ENCODE results near the gene AHNAK. TPM values are rescaled to one million over a fixed set of nuclear protein-coding genes. Genes with fewer than 3 reads are reported as not detected.

Gene AHNAK
- polyA plus RNA-seq, 1 donor = 134 TPM

DNA sequence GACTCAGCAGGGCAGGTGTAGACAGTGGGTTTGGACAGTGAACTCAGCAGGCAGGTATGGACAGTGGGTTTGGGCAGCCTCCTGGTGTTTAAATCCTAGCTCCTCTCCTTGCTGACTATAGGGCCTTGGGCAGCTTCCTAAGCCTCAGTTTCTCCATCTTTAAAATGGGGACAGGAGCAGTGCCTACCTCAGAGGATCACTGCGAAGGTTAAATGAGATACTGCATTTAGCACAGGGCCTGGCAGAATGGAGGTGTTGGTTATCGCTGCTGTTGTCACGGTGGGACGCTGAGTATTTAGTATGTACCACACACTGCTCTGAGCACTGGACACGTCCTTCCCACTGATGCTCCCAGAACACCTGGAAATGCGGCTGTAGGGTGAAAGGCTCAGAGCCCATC is 142.2 kb downstream of the AHNAK start:
- Histone ChIP-seq H3K4me1 (ENCODE audit: control insufficient read depth, insufficient read depth, low read length) (peaks cover 12% of the 10 kb centered on the region), H3K36me3 (ENCODE audit: control insufficient read depth, insufficient read depth, low read length) (no peaks in the 10 kb centered on the region), H3K27ac (ENCODE audit: low read length) (no peak overlapping the region), H3K27me3 (ENCODE audit: control insufficient read depth, insufficient read depth, low read length) (no peaks in the 10 kb centered on the region), H3K9me3 (ENCODE audit: control insufficient read depth, low read depth, low read length) (no peaks in the 10 kb centered on the region), H3K4me3 (ENCODE audit: low read length) (no peak overlapping the region)
- WGBS (ENCODE audit: insufficient coverage, low lambda C conversion rate) = no CpG with 5 or more reads among the region's 6 CpGs
- DNase-seq = no peak

DNA sequence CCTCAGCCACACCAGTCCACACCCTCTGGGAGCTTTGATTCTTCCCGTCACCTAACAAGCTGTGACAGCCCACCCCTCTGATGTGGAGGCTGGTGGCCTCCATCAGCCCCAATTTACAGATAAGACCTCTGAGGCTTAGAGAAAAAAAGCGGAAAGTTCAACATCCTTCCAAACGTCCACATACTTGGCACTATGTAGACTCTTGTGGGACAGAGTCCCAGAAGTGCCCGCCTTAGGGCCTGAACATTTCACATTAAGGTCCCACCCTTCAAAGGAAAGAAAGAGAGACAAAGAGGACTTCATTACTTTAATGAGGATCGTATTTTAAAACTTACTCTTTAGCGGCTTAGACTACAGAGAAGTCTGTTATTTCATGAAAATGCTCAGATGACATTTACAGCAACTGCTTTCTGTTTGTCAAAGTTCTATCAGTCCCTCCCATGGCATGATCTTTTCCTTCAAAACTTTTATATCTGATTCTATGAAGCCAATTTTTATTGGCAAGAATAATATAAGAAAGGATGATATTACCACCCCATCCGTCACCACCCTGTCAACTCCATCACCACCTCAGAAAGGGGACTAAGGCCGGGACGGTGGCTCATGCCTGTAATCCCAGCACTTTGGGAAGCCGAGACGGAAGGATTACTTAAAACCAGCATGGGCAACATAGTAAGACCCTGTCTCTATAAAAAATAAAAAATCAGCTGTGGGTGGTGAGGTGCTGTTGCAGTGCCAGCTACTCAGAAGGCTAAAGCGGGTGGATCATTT is 143.5 kb downstream of the AHNAK start:
- 90% methylated on average over 4 of the region's 12 CpGs for WGBS (ENCODE audit: insufficient coverage, low lambda C conversion rate)
- peaks cover 24% of the 10 kb centered on the region for H3K4me1 ChIP-seq (ENCODE audit: control insufficient read depth, insufficient read depth, low read length)

DNA sequence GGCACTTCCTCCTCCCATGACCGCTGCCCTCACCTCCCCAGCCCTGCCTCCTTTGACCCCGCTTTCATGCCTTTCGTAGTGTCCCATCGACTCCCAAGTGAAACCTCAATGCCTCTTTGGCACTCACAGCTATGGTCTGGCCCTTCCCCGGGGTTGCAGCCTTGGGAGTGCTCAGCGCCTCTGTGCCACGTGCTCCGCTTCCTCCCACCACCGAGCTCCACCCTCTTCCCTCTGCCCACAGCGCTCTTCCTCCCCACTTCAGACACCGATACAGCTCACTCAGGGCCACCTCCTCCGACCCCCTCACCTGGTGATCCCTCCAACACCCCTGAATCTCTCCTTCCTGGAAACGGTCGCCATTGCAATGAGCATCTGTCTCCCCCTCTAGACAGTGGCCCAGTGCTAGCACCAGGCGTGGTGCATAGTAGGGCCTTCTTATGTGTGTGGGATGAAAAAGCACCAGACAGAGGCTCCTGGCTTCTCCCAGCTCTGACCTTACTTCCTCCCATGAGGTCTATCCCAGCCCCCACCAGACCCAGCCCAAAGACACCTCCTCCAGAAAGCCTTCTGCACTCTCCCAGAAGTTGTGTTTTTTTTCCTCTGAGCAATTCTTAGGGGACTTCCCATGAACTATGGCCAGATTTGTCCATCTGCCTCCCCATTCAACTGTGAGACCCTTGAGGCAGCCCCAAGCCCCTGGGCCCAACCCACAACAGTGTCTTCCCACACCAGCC is 144.2 kb downstream of the AHNAK start:
- Histone ChIP-seq H3K4me3 (ENCODE audit: low read length) (no peak overlapping the region), H3K4me1 (ENCODE audit: control insufficient read depth, insufficient read depth, low read length) (peaks cover 28% of the 10 kb centered on the region), H3K36me3 (ENCODE audit: control insufficient read depth, insufficient read depth, low read length) (no peaks in the 10 kb centered on the region), H3K27me3 (ENCODE audit: control insufficient read depth, insufficient read depth, low read length) (no peaks in the 10 kb centered on the region), H3K27ac (ENCODE audit: low read length) (no peak overlapping the region), H3K9me3 (ENCODE audit: control insufficient read depth, low read depth, low read length) (no peaks in the 10 kb centered on the region)
- DNase-seq = no peak
- WGBS (ENCODE audit: insufficient coverage, low lambda C conversion rate) = 20% methylated on average over 1 of the region's 15 CpGs

More for the DNA sequence above, 143.5 kb downstream of the AHNAK start:
- no peaks in the 10 kb centered on the region for H3K27me3 ChIP-seq (ENCODE audit: control insufficient read depth, insufficient read depth, low read length)
- no peaks in the 10 kb centered on the region for H3K9me3 ChIP-seq (ENCODE audit: control insufficient read depth, low read depth, low read length)
- no peaks in the 10 kb centered on the region for H3K36me3 ChIP-seq (ENCODE audit: control insufficient read depth, insufficient read depth, low read length)
- H3K4me3 ChIP-seq (ENCODE audit: low read length) = no peak overlapping the region
- no peak overlapping the region for H3K27ac ChIP-seq (ENCODE audit: low read length)
- DNase-seq = no peak

DNA sequence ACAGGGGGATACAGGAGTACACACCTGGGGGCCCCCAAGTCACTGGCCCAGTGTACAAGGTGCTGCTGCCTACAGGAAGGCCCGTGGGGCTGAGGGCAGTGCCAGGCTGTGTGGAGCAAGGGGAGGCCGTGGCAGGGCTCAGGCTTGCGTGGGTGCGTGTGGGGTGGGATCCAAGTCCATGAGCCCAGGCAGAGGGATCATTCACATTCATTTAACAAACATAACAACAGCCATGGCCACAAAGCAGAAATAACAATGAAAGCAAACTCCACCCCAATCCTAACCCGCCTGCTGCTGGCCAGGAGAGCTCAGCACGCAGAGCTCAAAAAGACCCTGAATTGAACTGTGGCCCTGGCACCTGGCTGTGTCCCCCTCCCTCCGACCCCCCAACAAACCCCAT is 144.8 kb downstream of the AHNAK start:
- Histone ChIP-seq H3K4me1 (ENCODE audit: control insufficient read depth, insufficient read depth, low read length) (peaks cover 29% of the 10 kb centered on the region), H3K36me3 (ENCODE audit: control insufficient read depth, insufficient read depth, low read length) (no peaks in the 10 kb centered on the region), H3K27me3 (ENCODE audit: control insufficient read depth, insufficient read depth, low read length) (no peaks in the 10 kb centered on the region), H3K4me3 (ENCODE audit: low read length) (no peak overlapping the region), H3K9me3 (ENCODE audit: control insufficient read depth, low read depth, low read length) (no peaks in the 10 kb centered on the region), H3K27ac (ENCODE audit: low read length) (peak overlapping the region; percentile 41)
- no peak for DNase-seq
- WGBS (ENCODE audit: insufficient coverage, low lambda C conversion rate) = no CpG with 5 or more reads among the region's 7 CpGs

DNA sequence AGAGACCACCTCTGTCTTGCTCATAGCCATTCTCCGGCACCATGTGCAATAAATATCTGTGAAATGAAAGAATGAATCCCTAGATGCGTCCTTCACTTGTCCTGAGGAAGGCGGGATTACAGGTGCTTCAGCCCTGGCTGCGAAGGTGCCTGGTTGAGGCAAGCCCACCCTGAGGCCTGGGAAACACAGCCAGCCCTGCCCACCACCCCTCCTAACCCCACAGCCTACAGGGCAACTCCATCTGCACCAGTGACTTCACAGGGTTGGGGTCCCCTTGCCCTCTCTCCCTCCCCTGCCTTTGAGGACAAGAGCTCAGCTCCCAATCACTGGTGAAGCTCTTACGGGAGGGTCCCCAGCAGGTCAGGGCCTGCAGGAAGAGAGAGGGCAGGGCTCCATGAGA is 145.2 kb downstream of the AHNAK start:
- DNase-seq = no peak
- H3K4me3 ChIP-seq (ENCODE audit: low read length) = no peak overlapping the region
- no peaks in the 10 kb centered on the region for H3K9me3 ChIP-seq (ENCODE audit: control insufficient read depth, low read depth, low read length)
- H3K36me3 ChIP-seq (ENCODE audit: control insufficient read depth, insufficient read depth, low read length) = no peaks in the 10 kb centered on the region
- 80% methylated on average over 1 of the region's 5 CpGs for WGBS (ENCODE audit: insufficient coverage, low lambda C conversion rate)
- H3K4me1 ChIP-seq (ENCODE audit: control insufficient read depth, insufficient read depth, low read length) = peaks cover 34% of the 10 kb centered on the region
- H3K27me3 ChIP-seq (ENCODE audit: control insufficient read depth, insufficient read depth, low read length) = no peaks in the 10 kb centered on the region
- peak overlapping the region; percentile 41 for H3K27ac ChIP-seq (ENCODE audit: low read length)

DNA sequence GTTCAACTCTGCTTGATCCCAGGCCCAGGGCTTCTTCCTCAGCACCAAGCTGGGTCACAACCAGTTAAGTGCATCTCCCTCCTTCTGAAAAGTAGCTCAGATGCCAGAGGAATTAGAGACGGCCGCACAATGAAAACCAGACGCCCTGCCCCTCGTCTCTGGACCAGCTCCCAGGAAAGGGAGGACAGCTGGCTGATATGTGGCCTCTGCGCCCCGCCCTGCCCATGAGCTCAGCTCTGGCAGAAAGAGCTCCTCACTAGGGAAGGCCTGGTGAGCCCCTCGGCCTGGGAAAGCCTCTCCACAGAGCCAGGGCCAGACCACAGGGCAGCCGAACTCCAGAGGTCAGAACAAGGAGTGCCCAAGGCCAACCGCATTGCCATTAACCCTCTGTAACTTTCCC is 145.8 kb downstream of the AHNAK start:
- Histone ChIP-seq H3K27me3 (ENCODE audit: control insufficient read depth, insufficient read depth, low read length) (no peaks in the 10 kb centered on the region), H3K9me3 (ENCODE audit: control insufficient read depth, low read depth, low read length) (no peaks in the 10 kb centered on the region), H3K4me3 (ENCODE audit: low read length) (no peak overlapping the region), H3K36me3 (ENCODE audit: control insufficient read depth, insufficient read depth, low read length) (no peaks in the 10 kb centered on the region), H3K27ac (ENCODE audit: low read length) (peak overlapping the region; percentile 77), H3K4me1 (ENCODE audit: control insufficient read depth, insufficient read depth, low read length) (peaks cover 35% of the 10 kb centered on the region)
- no CpG with 5 or more reads among the region's 9 CpGs for WGBS (ENCODE audit: insufficient coverage, low lambda C conversion rate)
- peak; percentile 60 to 64 for DNase-seq

DNA sequence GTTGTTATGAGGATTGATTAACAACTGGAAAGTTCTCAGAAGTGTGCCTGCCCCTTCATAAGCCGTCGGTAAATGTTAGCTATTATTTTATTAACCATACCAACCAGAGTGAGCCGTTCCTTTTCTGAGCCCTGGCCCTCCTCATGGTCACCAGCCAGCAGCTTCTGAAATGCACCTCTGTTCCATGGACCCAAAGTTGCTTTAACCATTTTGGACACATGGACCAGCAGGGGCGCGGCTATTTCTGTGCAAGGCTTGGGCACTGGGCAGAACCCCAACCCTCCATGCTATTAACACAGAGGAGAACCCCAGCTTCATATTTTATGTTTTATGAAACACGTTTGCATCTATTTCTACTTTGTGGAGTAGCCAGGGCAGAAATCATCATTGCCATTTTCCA is 146.3 kb downstream of the AHNAK start:
- H3K4me1 ChIP-seq (ENCODE audit: control insufficient read depth, insufficient read depth, low read length) = peaks cover 35% of the 10 kb centered on the region
- no peaks in the 10 kb centered on the region for H3K36me3 ChIP-seq (ENCODE audit: control insufficient read depth, insufficient read depth, low read length)
- H3K4me3 ChIP-seq (ENCODE audit: low read length) = no peak overlapping the region
- no peak for DNase-seq
- no peaks in the 10 kb centered on the region for H3K9me3 ChIP-seq (ENCODE audit: control insufficient read depth, low read depth, low read length)
- no CpG with 5 or more reads among the region's 6 CpGs for WGBS (ENCODE audit: insufficient coverage, low lambda C conversion rate)
- H3K27ac ChIP-seq (ENCODE audit: low read length) = peak overlapping the region; percentile 77
- no peaks in the 10 kb centered on the region for H3K27me3 ChIP-seq (ENCODE audit: control insufficient read depth, insufficient read depth, low read length)

DNA sequence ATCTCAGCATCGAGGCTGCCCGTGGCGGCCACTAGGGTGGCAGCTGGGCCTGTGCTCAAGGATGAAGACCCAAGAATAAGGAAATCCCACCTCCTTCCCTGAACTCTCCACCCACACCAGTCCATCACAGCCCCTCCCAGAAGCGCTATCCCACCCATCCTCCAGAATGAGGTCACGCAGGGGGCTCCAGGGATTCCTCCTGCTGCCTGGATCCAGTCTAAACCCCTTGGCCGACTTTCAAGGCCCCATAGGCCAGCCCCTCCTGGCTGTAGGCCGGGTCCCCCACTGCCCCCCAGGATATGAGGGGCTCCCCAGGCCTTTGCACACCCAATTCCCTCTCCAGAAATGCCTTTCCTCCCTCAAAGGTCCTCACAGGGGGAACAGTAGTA is 146.7 kb downstream of the AHNAK start:
- peaks cover 34% of the 10 kb centered on the region for H3K4me1 ChIP-seq (ENCODE audit: control insufficient read depth, insufficient read depth, low read length)
- no CpG with 5 or more reads among the region's 7 CpGs for WGBS (ENCODE audit: insufficient coverage, low lambda C conversion rate)

DNA sequence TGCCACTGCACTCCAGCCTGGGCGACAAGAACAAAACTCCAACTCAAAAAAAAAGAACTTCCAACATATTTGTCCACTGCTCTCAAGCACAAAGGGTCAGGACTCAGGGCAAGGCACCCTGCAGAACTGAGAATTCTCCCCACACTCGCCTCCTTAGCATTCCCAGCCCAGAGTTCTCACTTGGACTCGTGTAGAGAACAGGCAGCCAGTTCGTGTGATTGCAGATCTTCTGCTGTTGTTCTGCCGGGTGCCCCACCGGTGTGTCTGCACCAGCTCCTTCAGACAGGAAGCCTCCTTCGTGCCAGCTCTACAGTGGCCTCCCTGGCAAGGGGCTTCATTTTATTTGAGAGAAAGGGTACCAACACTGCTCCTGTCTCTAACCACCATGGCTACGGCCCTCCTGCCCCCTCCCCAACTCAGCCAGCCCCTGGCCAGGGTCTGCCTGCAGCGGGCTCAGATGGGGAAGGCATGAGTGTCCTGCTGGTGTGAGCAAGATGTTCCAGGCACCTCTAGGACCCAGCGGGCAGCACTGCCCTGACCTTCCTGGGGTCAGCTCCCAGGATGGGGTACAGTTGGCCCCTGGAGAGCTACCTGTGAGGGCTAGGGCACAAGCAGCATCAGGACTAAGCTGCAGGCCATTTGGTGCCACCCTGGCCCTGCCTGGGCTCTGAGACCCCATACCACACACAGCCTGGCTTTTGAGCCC is 147.3 kb downstream of the AHNAK start:
- no CpG with 5 or more reads among the region's 10 CpGs for WGBS (ENCODE audit: insufficient coverage, low lambda C conversion rate)
- H3K36me3 ChIP-seq (ENCODE audit: control insufficient read depth, insufficient read depth, low read length) = no peaks in the 10 kb centered on the region
- no peak overlapping the region for H3K4me3 ChIP-seq (ENCODE audit: low read length)
- H3K27me3 ChIP-seq (ENCODE audit: control insufficient read depth, insufficient read depth, low read length) = no peaks in the 10 kb centered on the region
- H3K4me1 ChIP-seq (ENCODE audit: control insufficient read depth, insufficient read depth, low read length) = peaks cover 31% of the 10 kb centered on the region
- no peaks in the 10 kb centered on the region for H3K9me3 ChIP-seq (ENCODE audit: control insufficient read depth, low read depth, low read length)
- DNase-seq = no peak
- H3K27ac ChIP-seq (ENCODE audit: low read length) = peak overlapping the region; percentile 77

More for the DNA sequence above, 146.7 kb downstream of the AHNAK start:
- peak overlapping the region; percentile 77 for H3K27ac ChIP-seq (ENCODE audit: low read length)
- H3K4me3 ChIP-seq (ENCODE audit: low read length) = no peak overlapping the region
- H3K27me3 ChIP-seq (ENCODE audit: control insufficient read depth, insufficient read depth, low read length) = no peaks in the 10 kb centered on the region
- no peaks in the 10 kb centered on the region for H3K36me3 ChIP-seq (ENCODE audit: control insufficient read depth, insufficient read depth, low read length)
- H3K9me3 ChIP-seq (ENCODE audit: control insufficient read depth, low read depth, low read length) = no peaks in the 10 kb centered on the region
- DNase-seq = peak in 1 of 2 donors; percentile 38
